ENCODE results near the gene SH3RF1. TPM values are rescaled to one million over a fixed set of nuclear protein-coding genes. Genes with fewer than 3 reads are reported as not detected.
A peak's percentile ranks its signal among the peaks of the same experiment; 100 is the strongest.

Gene SH3RF1
- total RNA-seq, 1 donor from 2014 or later = 17.1 TPM

DNA sequence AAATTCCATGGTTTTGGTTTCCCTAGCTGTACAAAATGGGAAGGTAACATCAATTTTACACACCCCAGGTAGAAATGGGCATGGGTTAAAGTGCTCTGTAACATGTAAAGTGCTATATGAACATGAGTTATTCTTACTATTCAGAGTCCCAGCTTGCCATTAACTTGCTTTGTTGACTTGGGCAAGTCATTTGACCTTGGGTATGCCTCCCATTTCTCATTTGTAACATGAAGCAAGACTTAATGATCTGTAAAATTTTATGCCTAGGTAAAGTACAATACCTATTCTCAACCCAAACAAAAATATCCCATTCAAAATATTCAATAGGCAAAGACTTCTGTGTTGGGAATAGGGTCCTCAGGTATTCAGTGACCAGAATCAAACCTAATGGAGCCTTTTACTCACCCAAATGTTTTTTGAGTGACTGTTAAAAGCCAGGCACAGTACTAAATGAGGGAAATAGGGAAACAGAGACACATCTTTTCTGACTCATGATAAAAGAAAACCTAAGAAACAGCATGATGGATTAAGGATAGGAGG lies 126.6 kb downstream of the SH3RF1 start:
- H3K4me1 ChIP-seq = peaks cover 11% of the 10 kb centered on the region
- H3K27me3 ChIP-seq = no peaks in the 10 kb centered on the region
- peaks cover 4% of the 10 kb centered on the region for H4K20me1 ChIP-seq (ENCODE audit: low read depth)
- peaks cover 31% of the 10 kb centered on the region for H3F3A ChIP-seq (ENCODE audit: low read depth)
- no peak overlapping the region for H3K4me3 Mint-ChIP-seq
- TF ChIP-seq EZH2 (IDR thresholded peaks at IDR 0.05) (no peak), EZH2phosphoT487 (IDR thresholded peaks at IDR 0.05) (no peak)
- TF ChIP-seq, protein P1, sequence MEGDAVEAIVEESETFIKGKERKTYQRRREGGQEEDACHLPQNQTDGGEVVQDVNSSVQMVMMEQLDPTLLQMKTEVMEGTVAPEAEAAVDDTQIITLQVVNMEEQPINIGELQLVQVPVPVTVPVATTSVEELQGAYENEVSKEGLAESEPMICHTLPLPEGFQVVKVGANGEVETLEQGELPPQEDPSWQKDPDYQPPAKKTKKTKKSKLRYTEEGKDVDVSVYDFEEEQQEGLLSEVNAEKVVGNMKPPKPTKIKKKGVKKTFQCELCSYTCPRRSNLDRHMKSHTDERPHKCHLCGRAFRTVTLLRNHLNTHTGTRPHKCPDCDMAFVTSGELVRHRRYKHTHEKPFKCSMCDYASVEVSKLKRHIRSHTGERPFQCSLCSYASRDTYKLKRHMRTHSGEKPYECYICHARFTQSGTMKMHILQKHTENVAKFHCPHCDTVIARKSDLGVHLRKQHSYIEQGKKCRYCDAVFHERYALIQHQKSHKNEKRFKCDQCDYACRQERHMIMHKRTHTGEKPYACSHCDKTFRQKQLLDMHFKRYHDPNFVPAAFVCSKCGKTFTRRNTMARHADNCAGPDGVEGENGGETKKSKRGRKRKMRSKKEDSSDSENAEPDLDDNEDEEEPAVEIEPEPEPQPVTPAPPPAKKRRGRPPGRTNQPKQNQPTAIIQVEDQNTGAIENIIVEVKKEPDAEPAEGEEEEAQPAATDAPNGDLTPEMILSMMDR (IDR thresholded peaks at IDR 0.05) = no peak
- H3K4me2 ChIP-seq = no peak overlapping the region
- peak overlapping the region; percentile 61 for H3K27ac ChIP-seq
- H3K9me3 ChIP-seq (ENCODE audit: low read depth) = no peaks in the 10 kb centered on the region
- H2AFZ ChIP-seq (replicated peaks) = no peak overlapping the region
- no peak overlapping the region for H3K9ac ChIP-seq
- H3K9me3 Mint-ChIP-seq = no peaks in the 10 kb centered on the region
- no peaks in the 10 kb centered on the region for H3K27me3 Mint-ChIP-seq (ENCODE audit: insufficient read depth, low read depth)
- peaks cover 3% of the 10 kb centered on the region for H3K36me3 ChIP-seq
- no peak overlapping the region for H3K4me3 ChIP-seq
- H3K79me2 ChIP-seq (ENCODE audit: low read depth) = no peaks in the 10 kb centered on the region
- no peak overlapping the region for H3K27ac Mint-ChIP-seq
- peaks cover 4% of the 10 kb centered on the region for H3K36me3 Mint-ChIP-seq
- H3K4me1 Mint-ChIP-seq = peaks cover 5% of the 10 kb centered on the region
- no peak for DNase-seq (ENCODE audit: low spot score)

DNA sequence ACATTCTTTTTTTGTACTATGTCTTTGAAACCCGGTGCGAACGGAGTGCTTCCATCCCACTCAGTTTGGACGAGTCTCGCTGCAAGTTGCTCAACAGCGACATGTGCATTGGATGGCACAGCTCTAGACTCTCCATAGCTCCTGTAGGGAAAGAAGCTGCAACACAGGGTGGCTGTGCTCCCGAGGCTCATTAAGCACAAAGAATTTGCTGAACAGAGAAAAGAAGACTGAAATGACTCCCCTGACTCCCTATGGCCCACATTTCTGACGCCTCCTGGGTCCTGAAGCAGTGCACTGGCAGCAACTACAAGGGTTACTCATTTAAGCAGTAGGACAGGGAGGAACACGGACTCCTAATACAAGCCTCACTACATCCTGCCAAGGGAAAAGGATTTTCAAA lies 127.4 kb downstream of the SH3RF1 start:
- Mint-ChIP-seq H3K27me3 (ENCODE audit: insufficient read depth, low read depth) (no peaks in the 10 kb centered on the region), H3K36me3 (peaks cover 4% of the 10 kb centered on the region), H3K27ac (no peak overlapping the region), H3K9me3 (no peaks in the 10 kb centered on the region), H3K4me1 (peaks cover 5% of the 10 kb centered on the region), H3K4me3 (no peak overlapping the region)
- H3K36me3 ChIP-seq = peaks cover 3% of the 10 kb centered on the region
- H3K9me3 ChIP-seq (ENCODE audit: low read depth) = no peaks in the 10 kb centered on the region
- peaks cover 11% of the 10 kb centered on the region for H3K4me1 ChIP-seq
- H3K27ac ChIP-seq = peak overlapping the region; percentile 61
- DNase-seq (ENCODE audit: low spot score) = peak; percentile 45
- TF ChIP-seq EZH2 (IDR thresholded peaks at IDR 0.05) = no peak
- TF ChIP-seq, protein P1 (IDR thresholded peaks at IDR 0.05) = no peak
- no peak for TF ChIP-seq EZH2phosphoT487 (IDR thresholded peaks at IDR 0.05)
- H4K20me1 ChIP-seq (ENCODE audit: low read depth) = peaks cover 4% of the 10 kb centered on the region
- no peak overlapping the region for H3K4me2 ChIP-seq
- no peak overlapping the region for H3K4me3 ChIP-seq
- H3F3A ChIP-seq (ENCODE audit: low read depth) = peaks cover 31% of the 10 kb centered on the region
- H2AFZ ChIP-seq (replicated peaks) = no peak overlapping the region
- H3K27me3 ChIP-seq = no peaks in the 10 kb centered on the region
- H3K9ac ChIP-seq = no peak overlapping the region
- H3K79me2 ChIP-seq (ENCODE audit: low read depth) = no peaks in the 10 kb centered on the region

DNA sequence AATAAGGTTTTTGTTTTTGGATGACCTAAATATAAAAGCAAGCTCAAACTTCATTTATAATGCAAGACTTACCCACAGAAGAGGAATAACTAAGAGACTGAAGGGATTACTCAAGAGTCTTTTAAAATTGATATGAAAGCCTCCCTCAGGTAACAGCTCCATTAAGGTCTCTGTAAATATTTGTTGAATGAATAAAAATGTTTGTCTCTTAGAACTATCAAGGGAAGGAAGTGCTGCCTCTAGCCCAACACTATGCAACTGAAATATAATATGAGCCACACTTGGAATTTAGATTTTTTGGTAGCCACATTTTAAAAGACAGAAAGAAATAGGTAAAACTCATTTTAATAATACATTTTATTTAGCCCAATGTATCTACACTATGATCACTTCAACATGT lies 127.8 kb downstream of the SH3RF1 start:
- no peaks in the 10 kb centered on the region for H3K9me3 Mint-ChIP-seq
- peaks cover 5% of the 10 kb centered on the region for H3K4me1 Mint-ChIP-seq
- no peak overlapping the region for H3K4me2 ChIP-seq
- no peaks in the 10 kb centered on the region for H3K9me3 ChIP-seq (ENCODE audit: low read depth)
- DNase-seq (ENCODE audit: low spot score) = no peak
- H3K9ac ChIP-seq = no peak overlapping the region
- H3K4me3 ChIP-seq = no peak overlapping the region
- H3K4me1 ChIP-seq = peaks cover 11% of the 10 kb centered on the region
- H3K27me3 Mint-ChIP-seq (ENCODE audit: insufficient read depth, low read depth) = no peaks in the 10 kb centered on the region
- H2AFZ ChIP-seq (replicated peaks) = no peak overlapping the region
- no peak overlapping the region for H3K27ac Mint-ChIP-seq
- no peak overlapping the region for H3K4me3 Mint-ChIP-seq
- peaks cover 31% of the 10 kb centered on the region for H3F3A ChIP-seq (ENCODE audit: low read depth)
- no peaks in the 10 kb centered on the region for H3K27me3 ChIP-seq
- TF ChIP-seq, protein P1 (IDR thresholded peaks at IDR 0.05) = no peak
- TF ChIP-seq EZH2phosphoT487 (IDR thresholded peaks at IDR 0.05) (no peak), EZH2 (IDR thresholded peaks at IDR 0.05) (no peak)
- peaks cover 3% of the 10 kb centered on the region for H3K36me3 ChIP-seq
- H3K79me2 ChIP-seq (ENCODE audit: low read depth) = no peaks in the 10 kb centered on the region
- H3K36me3 Mint-ChIP-seq = peaks cover 6% of the 10 kb centered on the region
- peak overlapping the region; percentile 61 for H3K27ac ChIP-seq
- peaks cover 4% of the 10 kb centered on the region for H4K20me1 ChIP-seq (ENCODE audit: low read depth)

Data from neural progenitor cell (in vitro differentiated cells).